Psoas muscle (tissue), 8 donors: ENCODE data around the gene ENPEP. TPM values are rescaled to one million over a fixed set of nuclear protein-coding genes. Genes with fewer than 3 reads are reported as not detected.
"Not testable (repeated sequence)": the region's sequence is repeated elsewhere in the genome, so short reads cannot be mapped to it uniquely, and the experiment has no call there.

Source experiments
- ATAC-seq, 4 donors: fragments of 200-7000 bp; cut with Tn5 transposase; one replicate each; pipeline ENCODE4 v1.9.1; 2020; ENCODE audit warnings: moderate library complexity in 3 of 4, mild to moderate bottlenecking in 2 of 4
- DNase-seq, 2 donors: peaks; one replicate each; pipeline ENCODE4 v3.0.0-alpha.2; 2020
- H3K27ac ChIP-seq: fragments of 200-600 bp; one replicate; pipeline ENCODE4 v1.8.0; 2022
- H3K27me3 ChIP-seq, 3 donors: fragments of 200-600 bp in 1 of 3; one replicate each; pipeline versions ENCODE4 v1.6.1 to v1.8.0; 2013 to 2022; ENCODE audit warnings: low read length in 2 of 3, mild to moderate bottlenecking in 2 of 3, moderate library complexity in 1 of 3; ENCODE audit not compliant: insufficient read depth in 3 of 3
- H3K36me3 ChIP-seq, 2 donors: fragments of 200-600 bp in 1 of 2; one replicate each; pipeline versions ENCODE4 v1.6.1 to v1.8.0; 2013 to 2022; ENCODE audit warnings: low read depth in 1 of 2, mild to moderate bottlenecking in 1 of 2, moderate library complexity in 1 of 2; ENCODE audit not compliant: insufficient read depth in 1 of 2
- H3K4me1 ChIP-seq: fragments of 200-600 bp; one replicate; pipeline ENCODE4 v1.8.0; 2022
- H3K4me3 ChIP-seq: fragments of 200-600 bp; one replicate; pipeline ENCODE4 v1.8.0; 2022; ENCODE audit warnings: mild to moderate bottlenecking
- H3K9me3 ChIP-seq: fragments of 200-600 bp; one replicate; pipeline ENCODE4 v1.8.0; 2022
- WGBS, 3 donors: extraction: QIAGEN DNeasy Blood & Tissue Kit; methylation state at CpG; one replicate each; pipeline versions ENCODE4 v1.1.6 to v1.1.7; 2013; 5-methylcytosine and 5-hydroxymethylcytosine counted together
- intact Hi-C, 2 donors: fragments of 100-400 bp; cut with DNase I; formaldehyde crosslinking; loops; one replicate each; pipeline versions ENCODE4 v1.11.0 to v1.14.2; 2022
- polyA plus RNA-seq, 3 donors: library from polyadenylated mRNA; stranded (reverse); fragments of 200-250 nt; gene quantifications; one replicate each; pipeline ENCODE4 v1.2.3, GENCODE V29; 2013
- total RNA-seq, 4 donors: library from RNA; stranded (reverse); fragmentation: NEBNext Ultra II Directional in 2 of 4; extraction: Animal tissue kit (Norgen Biotek cat#: 25700) in 2 of 4; gene quantifications; one replicate each; pipeline versions ENCODE4 v1.2.1 to v1.2.4, GENCODE V29; 2021 to 2023
- TF ChIP-seq, protein P1 (sequence below): fragments of 200-600 bp; IDR thresholded peaks from one replicate; pipeline ENCODE4 v1.8.0; 2022; ENCODE audit warnings: antibody characterized with exemption
- donor health status: healthy with polysubstance abuse.
- donor health status: DM: no; HTN: no; CAD: no; lungs with moderate emphysema.
- donor health status: Bipolar disorder and iron deficiency.
- donor health status: healthy.
- donor health status: DM: yes; HTN: yes; CAD: no.
- donor health status: DM: no; HTN: no; CAD: no.
- donor health status: DM: no; HTN: no; CAD: no.
- donor health status: DM: yes; HTN: yes; CAD: no.

Gene ENPEP
- total and polyA plus RNA-seq, 7 donors = 0.75 to 4.3 (median 1.4) TPM

DNA sequence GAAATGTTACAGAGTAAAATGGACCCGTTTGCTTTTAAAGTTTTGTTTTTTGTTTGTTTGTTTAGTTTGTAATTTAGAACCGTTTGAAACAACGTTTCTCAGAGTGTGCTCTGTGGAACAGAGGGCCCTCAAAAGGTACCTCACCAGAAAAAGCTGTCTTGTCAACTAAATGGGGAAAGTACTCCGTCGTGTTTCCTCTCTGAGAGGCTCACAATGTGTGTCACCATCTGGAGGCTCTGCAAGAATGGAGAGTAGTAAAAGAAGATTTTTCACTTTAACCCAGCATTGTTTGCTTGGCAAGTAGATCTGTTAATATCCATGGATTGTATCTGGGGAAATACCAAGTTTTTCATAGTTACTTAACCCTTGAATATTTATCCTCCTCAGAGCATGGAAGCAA lies 1.5 kb upstream of the ENPEP start:
- Histone ChIP-seq H3K27ac (no peak overlapping the region), H3K27me3 (no peaks in the 10 kb centered on the region), H3K4me3 (no peak overlapping the region), H3K36me3 (no peaks in the 10 kb centered on the region), H3K4me1 (no peaks in the 10 kb centered on the region), H3K9me3 (no peaks in the 10 kb centered on the region)
- TF ChIP-seq, protein P1, sequence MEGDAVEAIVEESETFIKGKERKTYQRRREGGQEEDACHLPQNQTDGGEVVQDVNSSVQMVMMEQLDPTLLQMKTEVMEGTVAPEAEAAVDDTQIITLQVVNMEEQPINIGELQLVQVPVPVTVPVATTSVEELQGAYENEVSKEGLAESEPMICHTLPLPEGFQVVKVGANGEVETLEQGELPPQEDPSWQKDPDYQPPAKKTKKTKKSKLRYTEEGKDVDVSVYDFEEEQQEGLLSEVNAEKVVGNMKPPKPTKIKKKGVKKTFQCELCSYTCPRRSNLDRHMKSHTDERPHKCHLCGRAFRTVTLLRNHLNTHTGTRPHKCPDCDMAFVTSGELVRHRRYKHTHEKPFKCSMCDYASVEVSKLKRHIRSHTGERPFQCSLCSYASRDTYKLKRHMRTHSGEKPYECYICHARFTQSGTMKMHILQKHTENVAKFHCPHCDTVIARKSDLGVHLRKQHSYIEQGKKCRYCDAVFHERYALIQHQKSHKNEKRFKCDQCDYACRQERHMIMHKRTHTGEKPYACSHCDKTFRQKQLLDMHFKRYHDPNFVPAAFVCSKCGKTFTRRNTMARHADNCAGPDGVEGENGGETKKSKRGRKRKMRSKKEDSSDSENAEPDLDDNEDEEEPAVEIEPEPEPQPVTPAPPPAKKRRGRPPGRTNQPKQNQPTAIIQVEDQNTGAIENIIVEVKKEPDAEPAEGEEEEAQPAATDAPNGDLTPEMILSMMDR = no peak
- DNase-seq (no peak), ATAC-seq (no peak)
- intact Hi-C loops = no loop called here
- 34 to 52% (median 41%) methylated on average over 5 of the region's 5 CpGs for WGBS, 3 donors

DNA sequence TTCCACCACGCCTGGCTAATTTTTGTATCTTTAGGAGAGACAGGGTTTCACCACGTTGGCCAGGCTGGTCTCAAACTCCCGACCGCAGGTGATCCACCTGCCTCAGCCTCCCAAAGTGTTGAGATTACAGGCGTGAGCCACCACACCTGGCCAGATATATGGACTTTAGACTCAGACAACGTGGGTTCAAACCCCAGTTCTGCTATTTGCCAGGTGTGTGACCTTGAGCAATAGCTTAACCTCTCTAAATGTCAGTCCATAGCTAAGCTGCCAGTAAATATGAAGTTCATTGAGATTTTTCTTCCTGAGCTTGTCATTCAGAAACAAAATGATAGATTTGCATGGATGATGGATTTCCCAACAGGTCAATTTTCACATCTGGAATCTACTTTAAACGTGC lies 875 bp upstream of the ENPEP start:
- 74 to 76% (median 75%) methylated on average over 7 of the region's 7 CpGs for WGBS, 3 donors
- H3K36me3 ChIP-seq, ATAC-seq, intact Hi-C loops, H3K4me1 ChIP-seq, H3K27me3 ChIP-seq, DNase-seq, H3K27ac ChIP-seq, H3K9me3 ChIP-seq: not testable (repeated sequence)
- H3K4me3 ChIP-seq = peak overlapping the region; percentile 68

DNA sequence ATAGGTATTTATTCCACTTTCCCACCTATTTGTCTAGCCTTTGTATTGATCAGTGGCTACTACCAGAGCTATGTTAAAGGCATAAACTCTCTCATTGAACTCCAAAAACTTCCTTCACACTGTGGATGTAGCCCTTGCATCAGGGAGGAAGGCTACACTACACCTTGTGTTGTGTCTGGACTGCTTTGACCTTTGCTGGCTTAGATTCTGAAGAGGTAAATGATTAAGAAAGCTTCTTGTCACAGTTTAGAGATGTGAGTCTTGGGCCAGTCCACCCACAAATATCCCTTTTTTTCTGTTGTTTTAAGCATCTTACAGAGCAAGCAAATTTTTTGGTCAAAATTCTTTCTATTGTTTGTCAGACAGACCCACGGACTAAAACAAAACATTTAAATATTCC lies 1.9 kb downstream of the ENPEP start:
- no peaks in the 10 kb centered on the region for H3K36me3 ChIP-seq
- ATAC-seq (no peak), DNase-seq (no peak)
- no peaks in the 10 kb centered on the region for H3K4me1 ChIP-seq
- intact Hi-C loops = no loop called here
- WGBS, 3 donors = 64 to 73% (median 69%) methylated on average over 1 of the region's 1 CpG
- no peaks in the 10 kb centered on the region for H3K27me3 ChIP-seq
- peak overlapping the region; percentile 38 for H3K27ac ChIP-seq
- H3K4me3 ChIP-seq = peak overlapping the region; percentile 68
- TF ChIP-seq, protein P1 = no peak
- no peaks in the 10 kb centered on the region for H3K9me3 ChIP-seq

DNA sequence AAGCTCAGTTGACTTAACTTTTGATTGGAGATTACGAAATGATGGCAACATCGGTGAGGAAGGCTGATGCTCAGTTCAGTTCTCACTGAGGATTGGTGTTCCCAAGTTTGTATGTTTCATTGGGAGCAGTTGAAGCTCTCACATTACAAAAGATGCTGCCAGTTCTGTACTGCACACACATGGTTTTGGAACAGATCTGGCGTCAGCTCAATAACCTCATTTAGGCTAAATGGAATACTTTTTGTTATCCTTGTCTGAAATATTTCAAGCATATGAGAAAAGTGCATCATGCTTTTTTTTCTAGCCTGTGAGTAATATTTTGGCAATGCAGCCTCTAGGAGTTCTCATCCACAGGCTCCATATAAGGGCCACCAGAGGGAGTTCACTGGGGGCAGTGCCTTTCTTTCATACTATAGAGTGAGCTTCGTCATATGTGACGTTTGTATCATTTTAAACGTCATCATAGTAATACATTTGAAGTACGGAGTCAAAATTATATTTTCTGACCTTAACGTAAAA lies 4.1 kb downstream of the ENPEP start:
- Histone ChIP-seq H3K4me3 (no peak overlapping the region), H3K27ac (peak overlapping the region; percentile 44), H3K27me3 (no peaks in the 10 kb centered on the region), H3K9me3 (no peaks in the 10 kb centered on the region), H3K4me1 (peaks cover 5% of the 10 kb centered on the region), H3K36me3 (no peaks in the 10 kb centered on the region)
- peak; percentile 45 to 65 (median 63) for ATAC-seq
- TF ChIP-seq, protein P1 = peak; percentile 36
- no peak for DNase-seq
- WGBS, 3 donors = 48 to 59% (median 53%) methylated on average over 8 of the region's 8 CpGs
- intact Hi-C loops = no loop called here

DNA sequence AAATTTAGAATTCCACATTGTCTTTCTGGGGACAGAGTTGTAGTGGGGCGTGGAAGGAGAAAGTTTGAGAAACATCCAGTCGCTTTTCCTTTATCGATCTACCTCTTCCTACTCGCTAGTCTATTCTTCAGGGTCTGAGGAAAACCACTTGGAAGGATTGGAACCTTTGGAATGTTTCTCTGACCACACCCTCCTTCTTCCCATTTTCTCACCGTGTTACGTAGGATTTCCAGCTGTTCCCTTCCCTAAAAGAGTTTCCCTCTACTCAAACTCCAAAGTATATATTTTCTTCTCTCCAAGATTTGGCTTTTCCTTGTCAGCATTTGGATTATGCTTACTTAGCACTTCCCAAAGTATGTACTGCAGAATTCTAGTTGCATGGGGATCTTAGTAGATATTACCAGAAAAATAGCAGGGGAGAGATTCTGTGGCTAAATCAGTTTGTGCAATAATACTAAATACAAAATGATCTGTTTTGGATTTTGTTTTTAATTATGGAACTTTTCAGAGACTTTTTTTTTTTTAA lies 4.9 kb downstream of the ENPEP start:
- ATAC-seq (no peak), DNase-seq (no peak)
- intact Hi-C loops = no loop called here
- Histone ChIP-seq H3K36me3 (no peaks in the 10 kb centered on the region), H3K4me1 (peaks cover 8% of the 10 kb centered on the region), H3K27me3 (no peaks in the 10 kb centered on the region), H3K27ac (peak overlapping the region; percentile 44), H3K4me3 (no peak overlapping the region), H3K9me3 (no peaks in the 10 kb centered on the region)
- TF ChIP-seq, protein P1 = no peak
- WGBS, 3 donors = 73 to 79% (median 76%) methylated on average over 6 of the region's 6 CpGs
